Head of caudate nucleus (tissue), 42 donors: ENCODE measurements around the gene PTPRR.
"Not testable (repeated sequence)": the region's sequence is repeated elsewhere in the genome, so short reads cannot be mapped to it uniquely, and the experiment has no call there.

Source experiments
- DNase-seq, 42 donors: peaks; one replicate each; pipeline versions ENCODE4 v3.0.0 to v3.0.0-alpha.2; 2020 to 2021; ENCODE audit warnings: mixed read lengths in 7 of 42
- intact Hi-C: fragments of 100-400 bp; cut with DNase I; formaldehyde crosslinking; loops from one replicate; pipeline ENCODE4 v1.15.0; 2022

Gene PTPRR

DNA sequence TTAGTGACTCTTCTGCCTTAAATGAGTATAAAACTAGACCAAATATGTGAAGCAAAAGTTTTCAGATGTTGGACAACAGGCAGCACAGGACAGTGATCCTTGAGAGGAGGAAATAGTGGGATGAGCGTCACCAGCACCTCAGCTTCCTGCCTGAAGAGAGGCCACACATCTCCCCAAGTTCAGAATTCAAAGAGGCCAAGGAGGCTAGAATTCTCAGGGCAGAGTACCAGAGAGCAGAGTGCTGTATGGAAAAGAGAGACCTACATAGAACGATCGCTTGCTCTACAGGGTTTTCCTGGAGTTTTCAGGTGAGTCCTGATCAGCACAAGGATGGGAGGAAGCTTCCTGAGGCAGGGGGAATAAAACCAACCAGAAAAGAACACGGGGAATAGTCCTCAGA lies 107.0 kb downstream of the PTPRR start:
- no peak for DNase-seq
- intact Hi-C loops, result no loop called here

DNA sequence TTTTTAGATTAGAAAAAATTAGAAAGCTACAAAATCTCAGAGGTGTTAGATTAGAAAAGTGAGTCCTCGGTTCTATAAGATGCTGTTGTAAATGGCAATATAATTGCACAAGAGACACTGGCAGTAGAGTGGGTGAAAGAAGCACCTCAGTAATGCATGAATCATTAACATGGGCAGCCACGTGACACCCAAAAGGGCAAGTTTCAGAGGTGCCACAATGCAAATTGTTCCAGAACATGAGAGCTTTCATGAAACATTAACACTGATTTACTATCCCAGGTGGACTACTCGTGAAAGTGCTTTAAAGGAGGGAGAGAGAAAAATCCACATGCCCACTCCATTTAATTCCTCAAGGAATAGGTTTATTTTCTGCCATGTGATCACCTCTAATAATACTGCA lies 108.4 kb downstream of the PTPRR start:
- intact Hi-C loops, result no loop called here
- DNase-seq, result peak in 21 of 42 donors; percentile 2 to 62 (median 26)

DNA sequence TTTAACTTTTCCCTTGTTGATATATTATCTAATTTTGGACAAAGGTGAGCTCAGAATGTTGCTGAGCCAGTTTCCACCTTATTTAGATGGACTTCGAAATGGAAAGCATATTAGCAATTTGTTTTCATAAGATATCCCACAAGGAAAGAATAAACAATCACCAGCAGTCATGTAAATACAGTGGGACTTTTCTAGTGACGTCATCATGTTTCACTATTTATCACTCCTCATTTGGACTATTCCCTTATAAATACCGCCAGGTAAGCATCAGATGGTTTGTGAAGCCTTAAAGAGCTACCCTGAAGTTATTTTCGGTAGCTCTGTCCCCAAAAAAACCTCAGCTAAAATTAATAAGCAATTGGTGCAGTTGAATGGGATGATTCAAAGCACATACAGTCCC lies 110.7 kb downstream of the PTPRR start:
- no peak for DNase-seq
- intact Hi-C loops, result no loop called here

DNA sequence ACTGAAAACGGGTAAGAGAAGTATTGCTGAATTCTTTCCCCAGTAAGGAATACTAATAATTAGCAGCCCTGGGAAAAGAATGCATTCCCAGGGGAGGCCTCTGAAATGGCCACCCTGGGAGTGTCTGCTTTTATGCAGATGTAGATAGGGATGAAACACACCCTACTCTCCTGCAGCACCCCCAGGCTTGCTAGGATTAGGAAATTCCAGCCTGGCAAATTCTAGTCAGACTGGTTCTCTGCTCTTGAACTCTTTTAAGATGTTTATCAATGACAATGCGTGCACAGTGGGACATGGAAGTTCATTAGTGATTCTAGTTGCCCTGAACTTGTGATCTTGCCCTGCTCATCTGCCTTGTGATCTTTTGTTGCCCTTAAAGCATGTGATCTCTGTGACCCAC lies 112.5 kb downstream of the PTPRR start:
- intact Hi-C loops, DNase-seq: not testable (repeated sequence)

DNA sequence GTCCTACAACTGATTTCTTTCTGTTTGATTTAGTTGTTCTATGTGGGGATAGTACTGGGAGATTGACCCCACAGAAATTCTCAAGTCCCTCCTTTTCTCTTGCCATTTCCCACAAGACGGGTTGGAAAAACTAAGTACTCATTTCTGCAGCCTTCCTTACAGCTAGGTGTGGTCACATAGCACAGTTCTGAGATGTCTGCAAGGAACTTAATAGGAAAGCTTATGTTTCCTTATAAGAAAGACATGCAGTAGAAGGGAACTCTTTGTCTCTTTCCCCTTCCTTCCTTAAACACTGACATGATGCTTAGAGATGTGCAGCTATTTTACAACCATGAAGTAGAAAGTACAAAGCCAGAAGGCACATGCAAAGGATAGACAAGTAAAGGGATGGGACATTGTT lies 113.7 kb downstream of the PTPRR start:
- intact Hi-C loops, result no loop called here
- no peak for DNase-seq

DNA sequence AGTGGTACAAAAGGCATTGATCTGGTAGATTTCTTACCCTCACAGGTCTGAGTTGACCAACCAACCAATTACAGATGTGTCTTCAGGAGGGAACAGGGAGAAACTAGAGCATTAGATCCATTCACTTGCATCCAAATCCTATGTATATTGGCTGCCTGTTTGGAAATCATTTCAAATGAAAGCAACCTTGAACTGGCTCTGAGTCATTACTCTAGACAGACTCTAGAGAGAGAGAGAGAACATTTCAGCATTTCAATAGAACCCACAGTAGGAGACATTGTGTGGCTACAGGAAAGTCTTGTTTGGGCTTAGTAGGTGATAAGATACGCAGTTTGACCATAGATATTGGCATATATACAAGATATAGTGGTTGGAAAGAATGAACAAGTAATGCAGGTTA lies 114.5 kb downstream of the PTPRR start:
- DNase-seq, result no peak
- intact Hi-C loops, result no loop called here

DNA sequence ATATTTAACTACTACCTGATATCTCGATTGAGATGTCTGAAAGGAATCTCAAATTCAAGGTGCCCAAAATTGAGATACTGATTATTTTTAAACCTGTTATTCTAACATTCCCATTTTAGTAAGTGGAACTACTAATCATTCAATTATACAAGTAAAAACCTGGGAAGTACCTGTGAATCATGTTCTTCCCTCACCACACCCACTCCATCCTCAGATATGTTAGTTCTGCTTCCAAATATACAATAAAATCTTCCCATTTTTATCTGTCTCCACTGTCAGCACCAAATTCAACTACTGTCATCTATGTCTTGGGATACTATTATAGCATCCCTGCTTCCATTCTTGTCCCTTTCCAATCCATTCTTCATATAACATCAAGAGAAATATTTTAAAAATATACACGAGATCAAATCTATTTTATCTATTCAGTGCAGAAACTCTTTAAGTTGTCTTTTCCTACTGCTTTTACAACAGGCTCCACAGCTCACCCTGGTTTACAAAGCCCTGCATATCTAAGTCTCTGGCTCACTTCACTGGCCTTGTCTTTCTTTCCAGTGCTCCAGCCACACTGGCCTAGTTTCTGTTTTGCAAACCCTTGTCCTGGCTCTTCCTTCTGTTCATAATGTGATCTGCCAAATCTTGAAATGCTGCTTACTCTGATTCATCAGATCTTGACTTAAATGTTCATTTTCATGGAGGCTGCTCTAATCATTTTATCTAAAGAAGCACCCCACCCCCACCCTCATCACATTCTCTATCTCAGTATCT lies 122.3 kb downstream of the PTPRR start:
- intact Hi-C loops, result no loop called here
- peak in 10 of 42 donors; percentile 3 to 55 (median 22) for DNase-seq

DNA sequence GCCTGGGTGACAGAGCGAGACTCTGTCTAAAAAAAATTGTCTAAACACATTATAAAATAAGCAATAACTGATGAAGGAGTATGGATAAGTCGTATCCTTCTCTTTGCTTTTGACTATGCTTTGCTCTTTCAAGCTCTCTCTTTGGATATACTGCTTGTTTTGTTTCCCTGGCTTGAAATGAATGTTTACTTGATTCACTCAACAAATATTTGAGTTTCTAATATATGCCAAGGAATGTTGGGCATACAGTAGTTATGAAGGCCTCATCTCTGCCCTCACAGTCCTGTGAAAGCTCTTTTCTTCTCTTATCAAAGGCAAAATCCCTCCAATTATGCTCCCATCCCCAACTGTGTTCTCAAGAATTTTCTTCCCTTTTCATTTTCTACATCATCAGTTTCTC lies 123.5 kb downstream of the PTPRR start:
- DNase-seq, result no peak
- intact Hi-C loops, result no loop called here

DNA sequence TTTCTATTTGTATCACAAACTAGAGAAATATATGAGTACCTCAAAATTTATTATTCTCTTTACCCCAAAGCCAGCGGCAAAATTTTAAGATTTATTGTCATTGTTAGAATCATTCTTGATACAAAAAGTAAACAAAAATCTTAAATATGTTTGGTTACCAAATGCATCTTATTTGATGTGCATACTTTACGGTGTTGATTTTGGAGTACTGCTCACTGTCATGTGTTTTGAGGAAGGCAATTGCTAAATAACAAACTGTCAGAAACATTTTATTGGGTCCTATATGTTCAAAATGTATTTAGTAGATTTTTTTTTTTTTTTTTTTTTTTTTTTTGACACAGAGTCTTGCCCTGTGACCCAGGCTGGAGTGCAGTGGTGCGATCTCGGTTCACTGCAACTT lies 124.9 kb downstream of the PTPRR start:
- DNase-seq, result no peak
- intact Hi-C loops, result no loop called here

DNA sequence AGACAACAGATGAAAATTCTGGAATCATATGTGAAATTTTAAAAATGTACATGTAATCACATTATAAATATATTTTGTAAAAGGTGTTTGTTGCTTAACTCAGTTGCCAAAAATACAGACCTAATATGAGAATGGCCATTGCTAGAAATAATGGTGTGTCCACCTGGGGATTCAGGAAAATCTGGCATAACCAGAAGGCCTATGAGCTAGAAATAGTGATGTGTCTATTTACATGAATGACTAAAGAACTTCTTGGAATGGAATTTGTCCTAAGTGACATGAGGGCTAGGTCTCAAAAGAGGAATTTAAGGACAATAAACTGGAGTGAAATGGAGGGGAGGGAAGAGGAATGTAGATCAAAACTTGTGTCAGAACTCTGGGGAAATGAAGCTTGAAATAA lies 126.4 kb downstream of the PTPRR start:
- intact Hi-C loops, result no loop called here

DNA sequence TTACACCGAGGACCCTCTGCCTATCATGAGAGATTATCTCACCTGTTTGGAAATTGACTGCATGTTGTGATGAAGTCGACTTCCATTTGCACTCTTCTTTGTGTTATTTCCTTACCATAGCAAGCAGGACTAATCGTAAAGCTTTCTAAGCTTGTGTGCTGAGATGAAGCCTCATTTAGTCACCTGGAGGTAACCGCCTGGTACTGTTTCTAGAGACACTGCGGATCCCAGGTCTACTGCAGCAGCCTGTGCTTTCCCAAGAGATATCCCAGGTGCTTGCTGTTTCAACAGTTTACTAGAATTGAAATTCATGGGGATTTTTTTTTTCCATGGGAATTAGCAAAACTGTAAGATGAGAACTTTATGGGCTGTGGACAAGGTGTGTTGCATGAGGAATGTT lies 131.8 kb downstream of the PTPRR start:
- no peak for DNase-seq
- intact Hi-C loops, result no loop called here

More for the DNA sequence above, 126.4 kb downstream of the PTPRR start:
- no peak for DNase-seq

DNA sequence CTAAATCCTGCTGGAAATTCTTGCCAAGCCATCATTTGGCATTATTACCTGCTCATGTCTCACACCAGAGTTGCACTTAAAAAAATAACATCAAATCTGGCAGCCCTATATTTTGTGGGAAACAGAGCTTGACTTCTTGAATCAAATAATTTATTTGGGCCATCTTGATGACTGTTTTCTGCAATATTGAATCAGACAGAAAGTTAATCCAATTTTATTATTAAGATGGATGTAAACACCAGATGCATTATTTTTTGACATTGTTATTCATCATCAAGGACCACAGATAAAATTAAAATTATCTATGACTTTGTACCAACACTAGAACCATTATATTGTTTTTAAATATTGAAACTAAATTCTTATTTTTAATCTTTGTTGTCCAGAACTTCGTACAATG lies 132.9 kb downstream of the PTPRR start:
- intact Hi-C loops, result no loop called here
- no peak for DNase-seq

DNA sequence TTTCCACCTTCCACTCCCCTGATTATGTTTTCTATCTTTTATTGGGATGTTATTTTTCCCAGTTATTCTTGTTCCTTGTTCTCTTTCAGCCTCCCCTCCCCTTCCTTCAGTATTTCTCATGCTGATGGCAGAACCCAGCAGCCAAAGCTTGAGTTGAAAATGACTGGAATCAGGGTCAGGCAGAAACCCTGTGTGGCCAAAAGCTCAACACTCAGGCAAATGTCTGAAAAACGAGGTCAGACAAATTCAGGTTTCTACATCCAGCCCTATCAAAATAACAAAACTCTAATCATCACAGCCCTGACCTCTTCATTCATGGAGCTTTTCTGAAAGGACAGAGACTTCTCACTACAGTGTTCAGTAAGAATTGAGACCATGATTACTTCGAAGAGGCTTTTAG lies 134.6 kb downstream of the PTPRR start:
- intact Hi-C loops, result no loop called here
- no peak for DNase-seq

DNA sequence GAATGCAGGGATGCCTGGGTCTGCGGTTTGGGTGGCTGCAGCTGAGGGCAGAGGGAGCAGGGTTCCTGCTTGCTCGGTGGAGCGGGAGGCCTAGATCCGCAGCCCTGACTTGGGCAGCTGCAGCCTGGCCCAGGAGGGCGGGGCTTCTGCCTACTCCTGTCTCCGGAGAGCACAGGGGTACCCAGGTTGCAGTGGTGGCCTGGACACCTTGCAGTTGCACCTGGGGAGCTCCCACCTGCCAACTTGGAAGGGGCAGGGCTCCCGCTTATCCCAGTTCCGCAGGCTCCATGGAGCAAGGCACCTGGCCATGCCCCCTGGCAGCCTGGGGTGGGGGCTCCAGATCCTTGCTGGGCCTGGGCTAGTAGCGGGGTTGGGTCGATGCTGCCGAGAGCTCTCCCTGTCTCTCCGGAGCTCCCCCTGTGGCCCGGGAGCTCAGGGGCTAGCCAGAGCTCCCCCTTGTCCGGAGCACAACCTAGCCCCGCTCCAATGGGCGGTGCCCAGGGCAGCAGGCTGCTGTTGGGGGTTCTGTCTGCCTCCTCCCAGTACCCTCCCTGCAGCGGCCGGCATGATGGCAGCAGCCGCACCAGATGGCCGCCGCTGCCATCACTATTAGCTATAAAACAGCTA lies 136.4 kb downstream of the PTPRR start:
- intact Hi-C loops, result no loop called here
- DNase-seq, result no peak

DNA sequence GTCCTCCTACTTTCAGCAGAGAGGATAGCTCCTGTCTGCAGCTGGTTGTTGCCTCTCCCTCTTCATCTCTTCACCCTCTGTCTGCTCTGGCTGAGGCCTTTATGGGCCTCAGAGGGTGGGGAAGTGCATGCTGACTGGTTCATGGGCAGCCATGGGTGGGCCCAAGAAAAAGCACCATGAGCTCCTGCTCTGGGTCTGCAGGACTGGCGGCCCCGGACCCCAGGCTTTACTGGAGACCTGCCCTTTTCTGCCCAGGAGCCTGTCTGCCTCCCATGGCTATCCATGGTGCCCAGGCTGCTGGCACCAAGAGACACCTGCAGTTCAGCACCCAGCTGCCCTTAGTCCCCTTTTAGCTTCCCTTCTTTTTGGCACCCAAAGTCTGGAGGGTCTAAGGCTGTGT lies 137.1 kb downstream of the PTPRR start:
- intact Hi-C loops, result no loop called here
- no peak for DNase-seq

DNA sequence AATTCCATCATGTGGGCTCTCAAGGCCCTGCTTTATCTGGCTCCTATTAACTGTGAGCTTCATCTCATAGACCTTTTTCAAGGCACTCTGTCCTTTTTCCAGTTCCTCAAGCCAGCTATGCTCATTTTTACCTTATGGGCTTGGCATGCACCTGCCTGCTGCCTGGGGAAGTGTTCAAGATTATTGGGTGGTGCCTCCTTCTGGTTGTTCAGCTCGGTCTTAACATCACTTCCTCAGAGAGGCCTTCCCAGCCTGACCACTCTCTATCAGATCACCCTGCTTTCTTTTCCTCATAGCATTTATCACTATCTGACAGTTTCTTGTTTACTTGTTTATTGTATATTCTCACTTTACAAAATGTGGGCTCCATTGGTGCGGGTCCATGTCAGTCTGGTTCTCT lies 141.3 kb downstream of the PTPRR start:
- intact Hi-C loops, result no loop called here
- no peak for DNase-seq

DNA sequence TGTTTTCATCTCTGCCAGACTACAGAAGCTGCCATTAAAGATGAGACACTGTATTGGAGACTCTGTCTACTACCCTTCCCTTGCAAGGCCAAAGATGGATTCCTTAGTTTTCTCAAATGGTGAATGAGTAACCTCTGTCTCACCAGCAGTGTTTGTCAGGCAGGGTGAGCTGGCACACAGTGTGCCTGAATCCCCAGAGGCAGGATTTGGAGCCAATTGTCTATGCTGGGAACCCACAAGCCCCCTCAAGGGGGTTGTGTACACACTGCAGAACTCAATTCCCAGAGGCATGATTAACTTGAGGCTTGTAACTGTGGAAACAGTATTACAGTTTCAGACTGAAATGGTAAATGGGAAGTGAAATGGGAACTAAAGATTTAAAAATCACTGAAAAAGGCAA lies 146.5 kb downstream of the PTPRR start:
- intact Hi-C loops, result no loop called here

DNA sequence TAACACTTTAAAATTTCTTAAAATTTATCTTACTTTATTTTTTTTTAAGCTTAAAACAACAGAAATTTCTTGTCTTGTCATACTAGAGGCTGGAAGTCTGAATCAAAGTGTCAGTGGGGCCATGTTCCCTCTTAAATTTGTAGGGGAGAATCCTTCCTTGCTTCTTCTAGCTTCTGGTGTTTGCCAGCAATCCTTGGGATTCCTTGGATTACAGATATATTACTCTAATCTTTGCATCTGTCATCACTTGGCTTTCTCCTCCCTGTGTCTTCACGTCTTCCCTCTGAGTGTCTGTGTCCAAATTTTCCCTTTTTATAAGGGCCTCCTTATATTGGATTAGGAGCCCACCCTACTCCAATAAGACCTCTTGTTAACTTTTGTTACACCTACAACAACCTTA lies 147.7 kb downstream of the PTPRR start:
- DNase-seq, result no peak
- intact Hi-C loops, result no loop called here

More for the DNA sequence above, 146.5 kb downstream of the PTPRR start:
- DNase-seq, result no peak

DNA sequence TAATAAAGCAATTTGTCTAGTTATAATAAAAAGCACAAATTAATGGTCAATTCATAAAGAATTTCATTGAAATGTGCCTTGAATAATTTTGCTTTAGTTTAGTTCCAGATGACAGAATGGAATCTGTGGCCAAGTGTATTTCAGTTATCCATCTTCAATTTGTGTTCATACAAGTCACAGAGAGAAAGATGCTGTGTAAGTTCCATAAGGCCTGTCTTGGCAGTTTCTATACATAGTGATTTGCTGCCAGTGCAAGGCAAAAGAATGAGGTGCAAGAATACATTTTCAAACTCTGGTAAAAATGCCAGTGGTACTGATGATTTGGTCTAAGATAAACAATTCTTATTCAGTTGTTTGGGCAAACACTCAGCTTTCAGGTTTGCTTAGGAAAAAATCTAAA lies 149.0 kb downstream of the PTPRR start:
- intact Hi-C loops, result no loop called here
- no peak for DNase-seq

DNA sequence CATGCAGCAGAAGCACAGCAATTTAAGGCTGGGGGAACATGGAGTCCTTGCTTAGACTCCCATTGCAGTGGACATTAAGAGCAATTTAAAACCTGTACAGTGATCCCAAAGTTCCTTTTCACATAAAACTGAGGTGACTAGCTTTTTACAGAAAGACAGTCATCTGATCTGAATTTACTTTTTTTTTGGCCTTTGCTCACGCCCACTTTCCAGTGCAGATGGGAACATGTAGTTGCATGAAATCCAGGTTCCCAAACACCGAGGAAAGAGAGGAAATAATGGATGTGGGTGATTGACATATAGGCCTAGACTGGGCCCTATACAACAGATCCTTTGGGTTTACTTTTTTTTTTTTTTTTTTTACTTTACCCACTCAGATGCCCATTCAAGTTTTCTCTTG lies 156.9 kb downstream of the PTPRR start:
- intact Hi-C loops, result no loop called here
- no peak for DNase-seq

DNA sequence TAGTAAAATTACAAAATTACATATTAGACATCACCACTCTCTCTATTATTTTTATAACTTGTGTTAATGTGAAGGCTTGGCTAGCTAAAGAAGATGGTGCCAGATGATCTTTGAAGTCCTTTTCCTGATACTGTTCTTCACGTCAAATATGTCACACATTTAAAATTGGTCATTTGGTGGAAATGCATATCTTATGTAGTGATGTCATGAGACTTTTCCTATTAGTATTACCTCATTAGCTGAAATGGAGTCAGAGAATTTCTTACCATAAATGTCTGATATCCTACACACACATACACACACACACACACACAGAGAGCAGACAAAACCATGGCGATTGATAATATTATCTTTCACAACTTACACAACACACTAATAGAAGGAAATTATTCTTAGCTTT lies 158.5 kb downstream of the PTPRR start:
- intact Hi-C loops, result no loop called here
- no peak for DNase-seq
